ENCODE data around the gene LAMC3. TPM values are rescaled to one million over a fixed set of nuclear protein-coding genes. Genes with fewer than 3 reads are reported as not detected.
A peak's percentile ranks its signal among the peaks of the same experiment; 100 is the strongest.

The LAMC3 gene
- total and polyA plus RNA-seq, 8 donors, result 0.61 to 9.6 (median 0.93) TPM; not detected in 1

GRCh38 chr9:131046093-131046380 lies 37.1 kb downstream of the LAMC3 start:
- 93 to 98% (median 97%) methylated on average over 3 of the region's 3 CpGs for WGBS, 5 donors
- intact Hi-C loops (cut with DNase I; ENCODE audit: low total_unique reads), result loop anchor here (10.0 kb wide), 1 partner anchor 341 kb away; no protein-coding TSS in a partner anchor
- Histone ChIP-seq H3K36me3 (no peaks in the 10 kb centered on the region), H3K4me1 (peaks cover 0 to 7% (median 6%) of the 10 kb centered on the region in 4 donors), H3K27me3 (peaks cover 0 to 21% (median 3%) of the 10 kb centered on the region in 3 donors), H3K9me3 (no peaks in the 10 kb centered on the region), H3K27ac (no peak overlapping the region), H3K4me3 (no peak overlapping the region)
- TF ChIP-seq, protein P1, sequence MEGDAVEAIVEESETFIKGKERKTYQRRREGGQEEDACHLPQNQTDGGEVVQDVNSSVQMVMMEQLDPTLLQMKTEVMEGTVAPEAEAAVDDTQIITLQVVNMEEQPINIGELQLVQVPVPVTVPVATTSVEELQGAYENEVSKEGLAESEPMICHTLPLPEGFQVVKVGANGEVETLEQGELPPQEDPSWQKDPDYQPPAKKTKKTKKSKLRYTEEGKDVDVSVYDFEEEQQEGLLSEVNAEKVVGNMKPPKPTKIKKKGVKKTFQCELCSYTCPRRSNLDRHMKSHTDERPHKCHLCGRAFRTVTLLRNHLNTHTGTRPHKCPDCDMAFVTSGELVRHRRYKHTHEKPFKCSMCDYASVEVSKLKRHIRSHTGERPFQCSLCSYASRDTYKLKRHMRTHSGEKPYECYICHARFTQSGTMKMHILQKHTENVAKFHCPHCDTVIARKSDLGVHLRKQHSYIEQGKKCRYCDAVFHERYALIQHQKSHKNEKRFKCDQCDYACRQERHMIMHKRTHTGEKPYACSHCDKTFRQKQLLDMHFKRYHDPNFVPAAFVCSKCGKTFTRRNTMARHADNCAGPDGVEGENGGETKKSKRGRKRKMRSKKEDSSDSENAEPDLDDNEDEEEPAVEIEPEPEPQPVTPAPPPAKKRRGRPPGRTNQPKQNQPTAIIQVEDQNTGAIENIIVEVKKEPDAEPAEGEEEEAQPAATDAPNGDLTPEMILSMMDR (IDR thresholded peaks at IDR 0.05), result no peak
- TF ChIP-seq POLR2AphosphoS5 (IDR thresholded peaks at IDR 0.05) (no peak), POLR2A (IDR thresholded peaks at IDR 0.05) (no peak), EP300 (IDR thresholded peaks at IDR 0.05) (no peak)
- DNase-seq, result no peak

DNA sequence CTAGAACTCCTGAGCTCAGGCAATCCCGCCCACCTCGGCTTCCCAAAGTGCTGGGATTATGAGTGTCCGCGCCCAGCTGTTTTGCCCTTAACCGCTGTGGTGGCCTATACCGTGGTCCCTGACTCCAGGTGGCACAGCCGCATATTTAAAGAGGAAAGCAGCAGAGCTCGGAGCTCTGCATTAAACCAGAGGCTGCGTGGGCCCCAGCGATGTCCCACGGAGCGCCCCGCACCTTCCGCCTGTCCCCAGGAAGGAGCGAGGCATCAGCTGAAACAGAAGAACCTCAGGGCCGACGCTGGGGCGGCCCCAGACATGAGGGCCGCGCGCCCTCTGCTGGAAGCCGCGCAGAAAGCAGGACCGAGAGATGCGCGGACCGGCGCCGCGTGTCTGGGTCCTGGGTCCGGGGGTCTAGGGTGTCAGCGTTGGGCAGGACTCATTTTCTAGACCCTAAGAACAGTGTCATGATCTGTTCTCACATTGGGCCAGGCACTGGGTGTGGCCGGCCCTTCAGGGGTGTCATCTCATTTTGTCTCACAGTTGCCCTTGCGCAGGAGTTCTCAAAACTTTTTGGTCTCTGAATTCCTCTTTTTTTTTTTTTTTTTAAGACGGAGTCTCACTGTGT lies 37.7 kb downstream of the LAMC3 start:
- TF ChIP-seq EP300 (IDR thresholded peaks at IDR 0.05) (no peak), POLR2AphosphoS5 (IDR thresholded peaks at IDR 0.05) (peak in 1 of 3 donors; percentile 10), POLR2A (IDR thresholded peaks at IDR 0.05) (no peak)
- TF ChIP-seq, protein P1 (IDR thresholded peaks at IDR 0.05), result peak in 5 of 7 experiments; percentile 68 to 86 (median 80)

DNA sequence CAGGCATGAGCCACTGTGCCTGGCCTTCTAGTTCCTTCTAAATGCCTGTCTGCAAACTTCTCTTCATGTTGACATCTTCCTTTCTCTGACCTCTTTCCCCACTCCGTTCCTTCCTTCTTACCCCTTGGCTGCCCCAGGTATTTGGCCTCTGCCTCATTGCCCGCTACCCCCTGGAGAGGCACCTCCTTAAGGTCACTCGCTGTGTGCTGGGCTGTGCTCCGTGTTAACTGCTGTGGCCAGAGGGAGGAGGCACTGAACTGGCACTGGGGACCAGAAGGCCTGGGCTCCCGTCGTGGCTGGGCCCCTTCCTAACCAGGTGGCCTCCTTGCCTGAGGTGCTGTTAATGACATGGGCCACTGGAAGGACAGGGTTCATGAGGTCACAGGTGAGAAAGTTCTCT lies 39.4 kb downstream of the LAMC3 start:
- no peaks in the 10 kb centered on the region for H3K9me3 ChIP-seq
- 41 to 63% (median 57%) methylated on average over 6 of the region's 6 CpGs for WGBS, 5 donors
- intact Hi-C loops (cut with DNase I; ENCODE audit: low total_unique reads), result loop anchor here (10.0 kb wide), 1 partner anchor 344 kb away; no protein-coding TSS in a partner anchor
- H3K36me3 ChIP-seq, result no peaks in the 10 kb centered on the region
- H3K27me3 ChIP-seq, result peaks cover 3 to 32% (median 4%) of the 10 kb centered on the region in 3 donors
- TF ChIP-seq, protein P1 (IDR thresholded peaks at IDR 0.05), result no peak
- TF ChIP-seq POLR2A (IDR thresholded peaks at IDR 0.05) (no peak), EP300 (IDR thresholded peaks at IDR 0.05) (no peak), POLR2AphosphoS5 (IDR thresholded peaks at IDR 0.05) (no peak)
- peaks cover 0 to 7% (median 6%) of the 10 kb centered on the region in 4 donors for H3K4me1 ChIP-seq
- DNase-seq, result no peak
- H3K27ac ChIP-seq, result no peak overlapping the region
- no peak overlapping the region for H3K4me3 ChIP-seq

More for the DNA sequence above, 37.7 kb downstream of the LAMC3 start:
- H3K27me3 ChIP-seq, result peaks cover 0 to 21% (median 3%) of the 10 kb centered on the region in 3 donors
- H3K4me1 ChIP-seq, result peaks cover 0 to 7% (median 6%) of the 10 kb centered on the region in 4 donors
- H3K4me3 ChIP-seq, result peak overlapping the region in 1 of 4 donors; percentile 13
- H3K36me3 ChIP-seq, result no peaks in the 10 kb centered on the region
- no peaks in the 10 kb centered on the region for H3K9me3 ChIP-seq
- DNase-seq, result peak; percentile 67 to 86
- H3K27ac ChIP-seq, result no peak overlapping the region
- intact Hi-C loops (cut with DNase I; ENCODE audit: low total_unique reads), result loop anchor here (10.0 kb wide), 1 partner anchor 342 kb away; no protein-coding TSS in a partner anchor
- 13 to 29% (median 14%) methylated on average over 15 to 35 of the region's 35 CpGs for WGBS, 5 donors

- no peak for DNase-seq
- Histone ChIP-seq H3K36me3 (no peaks in the 10 kb centered on the region), H3K27me3 (peaks cover 3 to 34% (median 4%) of the 10 kb centered on the region in 3 donors), H3K9me3 (no peaks in the 10 kb centered on the region), H3K27ac (no peak overlapping the region), H3K4me3 (no peak overlapping the region), H3K4me1 (peaks cover 0 to 7% (median 6%) of the 10 kb centered on the region in 4 donors)
- intact Hi-C loops (cut with DNase I; ENCODE audit: low total_unique reads), result loop anchor here (10.0 kb wide), 1 partner anchor 344 kb away; no protein-coding TSS in a partner anchor
- no peak for TF ChIP-seq EP300 (IDR thresholded peaks at IDR 0.05)
- TF ChIP-seq POLR2AphosphoS5 (IDR thresholded peaks at IDR 0.05), result no peak
- WGBS, 5 donors, result 84 to 92% (median 92%) methylated on average over 5 to 8 of the region's 8 CpGs
Observed at GRCh38 chr9:131048820-131049219, 39.8 kb downstream of the LAMC3 start.

Data from stomach (tissue), 9 donors.